ENCODE data around the gene COMT. TPM values are rescaled to one million over a fixed set of nuclear protein-coding genes. Genes with fewer than 3 reads are reported as not detected.

The COMT gene
- total RNA-seq, 2 donors from 2014 or later, result 53.4 to 133 TPM

GRCh38 chr22:19963863-19964642, 22.5 kb downstream of the COMT start:
- no peaks in the 10 kb centered on the region for H3K27me3 Mint-ChIP-seq
- ATAC-seq (replicated peaks), result no peak
- no peaks in the 10 kb centered on the region for H3K9me3 Mint-ChIP-seq

GRCh38 chr22:19964701-19965386, 23.3 kb downstream of the COMT start:
- H3K27me3 Mint-ChIP-seq, result no peaks in the 10 kb centered on the region
- H3K36me3 Mint-ChIP-seq (ENCODE audit: low read depth), result peaks cover 11% of the 10 kb centered on the region
- H3K27ac Mint-ChIP-seq, result no peak overlapping the region
- no peak overlapping the region for H3K4me3 Mint-ChIP-seq
- ATAC-seq (replicated peaks), result no peak
- no peaks in the 10 kb centered on the region for H3K4me1 Mint-ChIP-seq
- no peaks in the 10 kb centered on the region for H3K9me3 Mint-ChIP-seq

More at GRCh38 chr22:19963863-19964642, 22.5 kb downstream of the COMT start:
- Mint-ChIP-seq H3K4me1 (no peaks in the 10 kb centered on the region), H3K27ac (no peak overlapping the region), H3K4me3 (no peak overlapping the region), H3K36me3 (ENCODE audit: low read depth) (peaks cover 11% of the 10 kb centered on the region)

GRCh38 chr22:19965771-19966709, 24.5 kb downstream of the COMT start:
- no peak for ATAC-seq (replicated peaks)
- no peak overlapping the region for H3K27ac Mint-ChIP-seq
- H3K4me1 Mint-ChIP-seq, result no peaks in the 10 kb centered on the region
- no peaks in the 10 kb centered on the region for H3K27me3 Mint-ChIP-seq
- H3K9me3 Mint-ChIP-seq, result no peaks in the 10 kb centered on the region
- no peak overlapping the region for H3K4me3 Mint-ChIP-seq
- H3K36me3 Mint-ChIP-seq (ENCODE audit: low read depth), result peaks cover 11% of the 10 kb centered on the region

DNA sequence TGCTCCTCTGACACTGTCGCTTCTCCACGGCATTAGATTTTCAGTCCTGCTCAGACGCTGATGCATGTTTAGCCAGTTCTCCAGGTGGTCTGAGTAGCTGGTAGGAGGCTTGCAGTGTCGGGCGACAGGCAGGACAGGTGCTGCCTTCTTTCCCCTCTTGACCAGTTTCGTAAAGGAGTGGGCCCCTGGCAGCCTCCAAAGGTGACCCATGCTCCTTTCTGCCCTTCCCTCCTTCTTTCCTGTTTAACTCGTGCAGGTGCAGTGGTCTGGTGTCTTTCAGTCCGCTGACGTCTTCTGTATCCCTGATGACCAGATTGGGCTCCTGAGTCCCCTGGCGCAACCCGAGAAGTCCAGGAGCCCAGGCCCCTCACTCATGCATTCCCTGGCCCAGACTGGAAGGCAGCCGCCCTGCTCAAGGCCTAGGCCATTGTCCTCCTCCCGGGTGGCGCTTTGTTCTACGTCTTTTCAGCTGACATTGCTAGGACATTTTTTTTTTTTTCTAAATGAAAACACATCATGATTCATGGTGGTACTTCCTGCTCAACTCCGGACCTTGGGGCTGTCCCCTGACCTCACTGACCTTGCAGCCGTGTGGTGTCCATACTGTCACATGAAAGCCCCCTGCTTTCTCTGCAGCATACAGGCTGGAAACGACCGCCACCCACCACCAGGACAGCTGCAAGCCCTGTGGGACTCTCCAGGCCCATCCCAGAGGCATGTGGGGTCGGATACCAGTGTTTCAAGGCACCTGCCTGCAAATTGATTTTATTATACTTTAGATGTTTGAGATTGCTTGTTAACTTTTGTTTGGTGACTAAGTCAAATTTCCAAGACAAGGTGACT, 25.6 kb downstream of the COMT start:
- Mint-ChIP-seq H3K4me3 (no peak overlapping the region), H3K27ac (peak overlapping the region; percentile 59)

GRCh38 chr22:19967850-19968449, 26.4 kb downstream of the COMT start:
- Mint-ChIP-seq H3K36me3 (ENCODE audit: low read depth) (peaks cover 11% of the 10 kb centered on the region), H3K27ac (no peak overlapping the region), H3K9me3 (no peaks in the 10 kb centered on the region), H3K4me3 (no peak overlapping the region), H3K4me1 (no peaks in the 10 kb centered on the region), H3K27me3 (no peaks in the 10 kb centered on the region)
- no peak for ATAC-seq (replicated peaks)

More for the DNA sequence above, 25.6 kb downstream of the COMT start:
- Mint-ChIP-seq H3K9me3 (no peaks in the 10 kb centered on the region), H3K4me1 (no peaks in the 10 kb centered on the region), H3K27me3 (no peaks in the 10 kb centered on the region), H3K36me3 (ENCODE audit: low read depth) (peaks cover 11% of the 10 kb centered on the region)
- ATAC-seq (replicated peaks), result no peak

- Mint-ChIP-seq H3K9me3 (no peaks in the 10 kb centered on the region), H3K27ac (no peak overlapping the region)
- no peak for ATAC-seq (replicated peaks)
These were observed 26.9 kb downstream of the COMT start for GRCh38 chr22:19968450-19968891.

DNA sequence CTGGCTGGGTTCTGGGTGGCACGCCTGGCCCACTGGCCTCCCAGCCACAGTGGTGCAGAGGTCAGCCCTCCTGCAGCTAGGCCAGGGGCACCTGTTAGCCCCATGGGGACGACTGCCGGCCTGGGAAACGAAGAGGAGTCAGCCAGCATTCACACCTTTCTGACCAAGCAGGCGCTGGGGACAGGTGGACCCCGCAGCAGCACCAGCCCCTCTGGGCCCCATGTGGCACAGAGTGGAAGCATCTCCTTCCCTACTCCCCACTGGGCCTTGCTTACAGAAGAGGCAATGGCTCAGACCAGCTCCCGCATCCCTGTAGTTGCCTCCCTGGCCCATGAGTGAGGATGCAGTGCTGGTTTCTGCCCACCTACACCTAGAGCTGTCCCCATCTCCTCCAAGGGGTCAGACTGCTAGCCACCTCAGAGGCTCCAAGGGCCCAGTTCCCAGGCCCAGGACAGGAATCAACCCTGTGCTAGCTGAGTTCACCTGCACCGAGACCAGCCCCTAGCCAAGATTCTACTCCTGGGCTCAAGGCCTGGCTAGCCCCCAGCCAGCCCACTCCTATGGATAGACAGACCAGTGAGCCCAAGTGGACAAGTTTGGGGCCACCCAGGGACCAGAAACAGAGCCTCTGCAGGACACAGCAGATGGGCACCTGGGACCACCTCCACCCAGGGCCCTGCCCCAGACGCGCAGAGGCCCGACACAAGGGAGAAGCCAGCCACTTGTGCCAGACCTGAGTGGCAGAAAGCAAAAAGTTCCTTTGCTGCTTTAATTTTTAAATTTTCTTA, 27.8 kb downstream of the COMT start:
- H3K9me3 Mint-ChIP-seq, result no peaks in the 10 kb centered on the region
- no peaks in the 10 kb centered on the region for H3K27me3 Mint-ChIP-seq

More at GRCh38 chr22:19968450-19968891, 26.9 kb downstream of the COMT start:
- H3K36me3 Mint-ChIP-seq (ENCODE audit: low read depth), result peaks cover 11% of the 10 kb centered on the region
- no peaks in the 10 kb centered on the region for H3K27me3 Mint-ChIP-seq
- H3K4me1 Mint-ChIP-seq, result no peaks in the 10 kb centered on the region
- H3K4me3 Mint-ChIP-seq, result no peak overlapping the region

GRCh38 chr22:19970031-19970478, 28.5 kb downstream of the COMT start:
- H3K27me3 Mint-ChIP-seq, result no peaks in the 10 kb centered on the region
- ATAC-seq (replicated peaks), result peak; percentile 22
- peaks cover 11% of the 10 kb centered on the region for H3K36me3 Mint-ChIP-seq (ENCODE audit: low read depth)
- no peaks in the 10 kb centered on the region for H3K9me3 Mint-ChIP-seq
- no peak overlapping the region for H3K4me3 Mint-ChIP-seq
- H3K4me1 Mint-ChIP-seq, result no peaks in the 10 kb centered on the region
- H3K27ac Mint-ChIP-seq, result no peak overlapping the region

More for the DNA sequence above, 27.8 kb downstream of the COMT start:
- H3K27ac Mint-ChIP-seq, result no peak overlapping the region
- H3K4me3 Mint-ChIP-seq, result no peak overlapping the region
- no peak for ATAC-seq (replicated peaks)
- H3K4me1 Mint-ChIP-seq, result no peaks in the 10 kb centered on the region
- H3K36me3 Mint-ChIP-seq (ENCODE audit: low read depth), result peaks cover 11% of the 10 kb centered on the region

DNA sequence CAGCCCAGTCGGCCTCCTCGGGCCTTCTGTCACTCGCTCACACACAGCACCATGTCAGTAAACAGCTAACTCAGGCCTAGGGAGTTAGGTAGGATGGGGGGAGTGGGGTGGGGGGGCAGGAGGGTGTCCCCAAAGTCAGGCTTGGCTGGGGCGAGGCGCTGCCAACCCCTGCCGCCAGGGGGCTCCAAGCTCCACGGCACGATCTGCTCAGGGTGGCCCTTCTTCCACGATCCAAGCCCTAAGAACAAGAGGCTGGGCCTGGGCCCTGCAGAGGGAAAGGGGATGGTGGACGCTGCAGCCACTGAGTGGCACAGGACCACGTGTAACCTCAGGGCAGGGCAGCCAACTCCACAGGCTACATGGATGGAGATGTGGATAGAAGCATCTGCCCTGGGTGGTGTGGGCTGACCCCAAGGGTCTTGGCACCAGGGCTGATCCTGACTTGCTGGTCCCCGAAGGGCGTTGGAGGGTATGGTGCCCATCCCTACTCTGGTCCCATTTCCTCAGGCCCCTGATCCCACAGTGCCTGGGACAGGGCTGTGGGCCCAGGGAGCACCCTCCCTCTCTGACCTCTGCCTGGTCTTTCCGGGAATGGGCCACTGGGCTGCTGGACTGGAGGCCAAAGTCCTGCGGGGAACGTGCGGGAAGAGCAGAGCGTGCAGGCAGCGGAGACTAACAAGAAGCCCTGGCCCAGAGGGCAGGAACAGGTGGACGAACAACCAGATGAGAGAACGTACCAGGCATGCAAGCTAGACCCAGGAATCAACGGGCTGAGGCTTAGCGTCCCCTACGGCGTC, 29.1 kb downstream of the COMT start:
- Mint-ChIP-seq H3K36me3 (ENCODE audit: low read depth) (peaks cover 11% of the 10 kb centered on the region), H3K4me3 (no peak overlapping the region), H3K27me3 (no peaks in the 10 kb centered on the region), H3K4me1 (no peaks in the 10 kb centered on the region), H3K27ac (no peak overlapping the region), H3K9me3 (no peaks in the 10 kb centered on the region)
- ATAC-seq (replicated peaks), result peak; percentile 84

- H3K4me3 Mint-ChIP-seq, result no peak overlapping the region
- H3K27me3 Mint-ChIP-seq, result no peaks in the 10 kb centered on the region
- H3K36me3 Mint-ChIP-seq (ENCODE audit: low read depth), result peaks cover 11% of the 10 kb centered on the region
- H3K9me3 Mint-ChIP-seq, result no peaks in the 10 kb centered on the region
- peak overlapping the region; percentile 69 for H3K27ac Mint-ChIP-seq
- H3K4me1 Mint-ChIP-seq, result no peaks in the 10 kb centered on the region
- no peak for ATAC-seq (replicated peaks)
These were observed 29.9 kb downstream of the COMT start for GRCh38 chr22:19971276-19972124.

- H3K27me3 Mint-ChIP-seq, result no peaks in the 10 kb centered on the region
- no peaks in the 10 kb centered on the region for H3K9me3 Mint-ChIP-seq
- no peak overlapping the region for H3K4me3 Mint-ChIP-seq
- peaks cover 7% of the 10 kb centered on the region for H3K36me3 Mint-ChIP-seq (ENCODE audit: low read depth)
- ATAC-seq (replicated peaks), result no peak
- H3K4me1 Mint-ChIP-seq, result no peaks in the 10 kb centered on the region
- H3K27ac Mint-ChIP-seq, result peak overlapping the region; percentile 69
These were observed 30.7 kb downstream of the COMT start for GRCh38 chr22:19972251-19972650.

Measured in activated T-helper 17 cell treated with anti-CD3 and anti-CD28 coated beads, Interleukin-2, amount 50 U/mL, for 72 hours (primary cell).